ENCODE measurements around the gene CLRN3.

CLRN3 gene

GRCh38 chr10:127875449-127875765 lies 17.3 kb downstream of the CLRN3 start:
- DNase-seq (ENCODE audit: low read depth in 4 of 4, low spot score in 1 of 4) = no peak

- no peak for DNase-seq (ENCODE audit: low read depth in 4 of 4, low spot score in 1 of 4)
Measured at GRCh38 chr10:127874671-127875448, 17.9 kb downstream of the CLRN3 start.

- DNase-seq (ENCODE audit: low read depth in 4 of 4, low spot score in 1 of 4) = no peak
Measured at GRCh38 chr10:127873901-127874470, 18.8 kb downstream of the CLRN3 start.

GRCh38 chr10:127872871-127873600 lies 19.7 kb downstream of the CLRN3 start:
- DNase-seq (ENCODE audit: low read depth in 4 of 4, low spot score in 1 of 4) = no peak

- no peak for DNase-seq (ENCODE audit: low read depth in 4 of 4, low spot score in 1 of 4)
Measured at GRCh38 chr10:127872011-127872761, 20.6 kb downstream of the CLRN3 start.

- no peak for DNase-seq (ENCODE audit: low read depth in 4 of 4, low spot score in 1 of 4)
Measured at GRCh38 chr10:127871631-127872010, 21.1 kb downstream of the CLRN3 start.

- no peak for DNase-seq (ENCODE audit: low read depth in 4 of 4, low spot score in 1 of 4)
Measured at GRCh38 chr10:127869329-127869728, 23.4 kb downstream of the CLRN3 start.

- no peak for DNase-seq (ENCODE audit: low read depth in 4 of 4, low spot score in 1 of 4)
Measured at GRCh38 chr10:127867805-127868204, 24.9 kb downstream of the CLRN3 start.

- no peak for DNase-seq (ENCODE audit: low read depth in 4 of 4, low spot score in 1 of 4)
Measured at GRCh38 chr10:127866276-127867013, 26.3 kb downstream of the CLRN3 start.

- no peak for DNase-seq (ENCODE audit: low read depth in 4 of 4, low spot score in 1 of 4)
Measured at GRCh38 chr10:127863231-127863825, 29.4 kb downstream of the CLRN3 start.

GRCh38 chr10:127860592-127860991 lies 32.1 kb downstream of the CLRN3 start:
- no peak for DNase-seq (ENCODE audit: low read depth in 4 of 4, low spot score in 1 of 4)

GRCh38 chr10:127855976-127856375 lies 36.8 kb downstream of the CLRN3 start:
- DNase-seq (ENCODE audit: low read depth in 4 of 4, low spot score in 1 of 4) = no peak

GRCh38 chr10:127855591-127855881 lies 37.2 kb downstream of the CLRN3 start:
- no peak for DNase-seq (ENCODE audit: low read depth in 4 of 4, low spot score in 1 of 4)

GRCh38 chr10:127854769-127855590 lies 37.8 kb downstream of the CLRN3 start:
- DNase-seq (ENCODE audit: low read depth in 4 of 4, low spot score in 1 of 4) = no peak

GRCh38 chr10:127853868-127854768 lies 38.6 kb downstream of the CLRN3 start:
- peak; percentile 2 to 30 (median 22) for DNase-seq (ENCODE audit: low read depth in 4 of 4, low spot score in 1 of 4)

- no peak for DNase-seq (ENCODE audit: low read depth in 4 of 4, low spot score in 1 of 4)
Measured at GRCh38 chr10:127852456-127852855, 40.3 kb downstream of the CLRN3 start.

GRCh38 chr10:127851661-127852194 lies 41.0 kb downstream of the CLRN3 start:
- DNase-seq (ENCODE audit: low read depth in 4 of 4, low spot score in 1 of 4) = no peak

GRCh38 chr10:127850944-127851343 lies 41.8 kb downstream of the CLRN3 start:
- DNase-seq (ENCODE audit: low read depth in 4 of 4, low spot score in 1 of 4) = no peak

GRCh38 chr10:127849921-127850320 lies 42.8 kb downstream of the CLRN3 start:
- DNase-seq (ENCODE audit: low read depth in 4 of 4, low spot score in 1 of 4) = no peak

Measured in stimulated activated CD4-positive, alpha-beta T cell treated with anti-CD3 and anti-CD28 coated beads, Interleukin-1b, Interleukin-23, amount 100 ng/mL, for 24 hours (primary cell).